ENCODE measurements around the gene C2.
"Not testable (repeated sequence)": the region's sequence is repeated elsewhere in the genome, so short reads cannot be mapped to it uniquely, and the experiment has no call there.

The C2 gene

GRCh38 chr6:31981744-31982143, 54.2 kb downstream of the C2 start, which contains the start of gene C4A:
Gene C4A, plus strand, starts transcription at chr6:31982057. Its CDS starts 51 bp downstream, at chr6:31982108.
- not testable (repeated sequence) for DNase-seq

GRCh38 chr6:31989363-31989762, 61.8 kb downstream of the C2 start:
- DNase-seq: not testable (repeated sequence)

- not testable (repeated sequence) for DNase-seq
These were observed 66.9 kb downstream of the C2 start for GRCh38 chr6:31994421-31994820.
